WTC11 (cell line): ENCODE results near the gene PLPP7. TPM values are rescaled to one million over a fixed set of nuclear protein-coding genes. Genes with fewer than 3 reads are reported as not detected.

Experiments used
- ATAC-seq: fragments of 200-7000 bp; cut with Tn5 transposase; 2 replicates; pipeline ENCODE4 v1.10.0; 2021; ENCODE audit warnings: mild to moderate bottlenecking, moderate library complexity
- CTCF ChIA-PET: fragments of 300-600 bp; sonication (Branson Sonifier 250); formaldehyde crosslinking; loops from one replicate; lab custom pipeline; 2021; ENCODE audit warnings: antibody characterized with exemption; lab: Charles Lee
- POLR2A ChIA-PET: fragments of 350-600 bp; sonication (Branson Sonifier 250); formaldehyde crosslinking; loops from one replicate; lab custom pipeline; 2021; ENCODE audit warnings: antibody characterized with exemption; lab: Charles Lee
- DNase-seq: peaks from one replicate; pipeline ENCODE4 v3.0.0; 2021; ENCODE audit warnings: low spot score
- H3K27ac Mint-ChIP-seq: 2 replicates; pipeline ENCODE4 v1.8.0; 2021; ENCODE audit warnings: mixed read lengths
- H3K27me3 Mint-ChIP-seq: 2 replicates; pipeline ENCODE4 v1.8.0; 2021; ENCODE audit warnings: low read depth, mild to moderate bottlenecking, moderate library complexity, mixed read lengths
- H3K36me3 Mint-ChIP-seq: 2 replicates; pipeline ENCODE4 v1.8.0; 2021; ENCODE audit warnings: mixed read lengths
- H3K4me1 Mint-ChIP-seq: 2 replicates; pipeline ENCODE4 v1.8.0; 2022; ENCODE audit warnings: mixed read lengths
- H3K4me3 Mint-ChIP-seq: 2 replicates; pipeline ENCODE4 v1.8.0; 2021; ENCODE audit warnings: mild to moderate bottlenecking, moderate library complexity, mixed read lengths
- H3K9me3 Mint-ChIP-seq: 2 replicates; pipeline ENCODE4 v1.8.0; 2021; ENCODE audit warnings: mixed read lengths
- EMX1 ChIP-seq: fragments of 250-450 bp; sonication (Bioruptor Pico); IDR thresholded peaks from 2 replicates; pipeline ENCODE4 v1.8.0; 2021; ENCODE audit warnings: mild to moderate bottlenecking
- HMGA2 ChIP-seq: fragments of 250-450 bp; sonication (Bioruptor Pico); IDR thresholded peaks from 2 replicates; pipeline ENCODE4 v1.4.0; 2021; ENCODE audit warnings: mild to moderate bottlenecking, moderate library complexity
- IRF2 ChIP-seq: sonication (generic); formaldehyde crosslinking; IDR thresholded peaks from 2 replicates; pipeline ENCODE4 v1.8.0; 2022; ENCODE audit warnings: low read depth, missing genetic modification reagents, borderline replicate concordance
- JAZF1 ChIP-seq: fragments of 250-450 bp; sonication (Bioruptor Pico); IDR thresholded peaks from 2 replicates; pipeline ENCODE4 v1.9.0; 2021; ENCODE audit warnings: moderate library complexity, mild to moderate bottlenecking, inconsistent platforms
- SMAD3 ChIP-seq: sonication (generic); formaldehyde crosslinking; IDR thresholded peaks from 2 replicates; pipeline ENCODE4 v1.8.0; 2022; ENCODE audit warnings: missing genetic modification reagents, mild to moderate bottlenecking, borderline replicate concordance
- SOX15 ChIP-seq: fragments of 250-450 bp; sonication (Bioruptor Pico); IDR thresholded peaks from 2 replicates; pipeline ENCODE4 v1.9.0; 2021; ENCODE audit warnings: mild to moderate bottlenecking
- TEAD4 ChIP-seq: sonication (generic); formaldehyde crosslinking; IDR thresholded peaks from 2 replicates; pipeline ENCODE4 v1.8.0; 2022; ENCODE audit warnings: mild to moderate bottlenecking, missing genetic modification reagents
- TP53 ChIP-seq: sonication (generic); formaldehyde crosslinking; IDR thresholded peaks from 2 replicates; pipeline ENCODE4 v1.8.1; 2023; ENCODE audit warnings: mild to moderate bottlenecking, missing genetic modification reagents
- ZNF317 ChIP-seq: sonication (generic); formaldehyde crosslinking; IDR thresholded peaks from 2 replicates; pipeline ENCODE4 v1.8.1; 2023; ENCODE audit warnings: low read depth, mild to moderate bottlenecking, moderate library complexity, missing genetic modification reagents, borderline replicate concordance
- ZNF671 ChIP-seq: fragments of 250-450 bp; sonication (Bioruptor Pico); IDR thresholded peaks from 2 replicates; pipeline ENCODE4 v1.8.0; 2021; ENCODE audit warnings: mild to moderate bottlenecking
- total RNA-seq: library from RNA; stranded (reverse); gene quantifications from 3 replicates; pipeline ENCODE4 v1.2.3, GENCODE V29; 2021
- TF ChIP-seq, protein P1 (sequence below): sonication (generic); formaldehyde crosslinking; IDR thresholded peaks from 2 replicates; pipeline ENCODE4 v1.8.0; 2023; ENCODE audit warnings: missing genetic modification reagents, mild to moderate bottlenecking, borderline replicate concordance
- TF ChIP-seq, protein P2 (sequence below): fragments of 250-450 bp; sonication (Bioruptor Pico); IDR thresholded peaks from 2 replicates; pipeline ENCODE4 v1.9.0; 2021; ENCODE audit warnings: mild to moderate bottlenecking
- TF ChIP-seq, protein P3 (sequence below): sonication (generic); formaldehyde crosslinking; IDR thresholded peaks from 2 replicates; pipeline ENCODE4 v1.8.1; 2023; ENCODE audit warnings: mild to moderate bottlenecking, missing genetic modification reagents
- TF ChIP-seq, protein P4 (sequence below): fragments of 250-450 bp; sonication (Bioruptor Pico); IDR thresholded peaks from 2 replicates; pipeline ENCODE4 v2.1.2; 2022; ENCODE audit warnings: mild to moderate bottlenecking, moderate library complexity
- TF ChIP-seq, protein P5 (sequence below): fragments of 250-450 bp; sonication (Bioruptor Pico); IDR thresholded peaks from 2 replicates; pipeline ENCODE4 v1.9.0; 2021; ENCODE audit warnings: mild to moderate bottlenecking
- TF ChIP-seq, protein P6 (sequence below): fragments of 250-450 bp; sonication (Bioruptor Pico); conservative IDR thresholded peaks from 2 replicates; pipeline ENCODE4 v1.9.0; 2021; ENCODE audit warnings: mild to moderate bottlenecking

The PLPP7 gene
- total RNA-seq, 1 experiment from 2014 or later: 4.2 TPM

DNA sequence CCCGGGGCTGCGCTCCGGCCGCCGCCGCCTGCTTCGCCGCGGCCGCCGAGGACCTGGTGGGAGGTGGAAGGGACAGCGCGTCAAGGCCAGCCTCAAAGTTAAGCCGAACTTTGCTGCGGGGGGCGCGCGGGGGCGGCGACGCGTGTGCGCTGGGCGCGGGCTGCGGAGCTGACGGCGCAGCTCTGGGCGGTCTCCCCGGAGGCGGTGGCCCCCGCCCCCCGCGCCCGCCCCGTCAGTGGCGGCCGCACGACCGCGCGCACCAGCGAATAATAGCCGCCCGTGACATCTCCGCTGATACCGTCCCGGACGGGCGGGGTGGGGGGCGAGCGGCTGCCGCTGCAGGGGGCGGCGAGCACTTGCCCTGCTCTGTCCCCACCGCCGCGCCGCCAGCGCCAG, 12.6 kb upstream of the PLPP7 start (continued):
- TF ChIP-seq, protein P1, sequence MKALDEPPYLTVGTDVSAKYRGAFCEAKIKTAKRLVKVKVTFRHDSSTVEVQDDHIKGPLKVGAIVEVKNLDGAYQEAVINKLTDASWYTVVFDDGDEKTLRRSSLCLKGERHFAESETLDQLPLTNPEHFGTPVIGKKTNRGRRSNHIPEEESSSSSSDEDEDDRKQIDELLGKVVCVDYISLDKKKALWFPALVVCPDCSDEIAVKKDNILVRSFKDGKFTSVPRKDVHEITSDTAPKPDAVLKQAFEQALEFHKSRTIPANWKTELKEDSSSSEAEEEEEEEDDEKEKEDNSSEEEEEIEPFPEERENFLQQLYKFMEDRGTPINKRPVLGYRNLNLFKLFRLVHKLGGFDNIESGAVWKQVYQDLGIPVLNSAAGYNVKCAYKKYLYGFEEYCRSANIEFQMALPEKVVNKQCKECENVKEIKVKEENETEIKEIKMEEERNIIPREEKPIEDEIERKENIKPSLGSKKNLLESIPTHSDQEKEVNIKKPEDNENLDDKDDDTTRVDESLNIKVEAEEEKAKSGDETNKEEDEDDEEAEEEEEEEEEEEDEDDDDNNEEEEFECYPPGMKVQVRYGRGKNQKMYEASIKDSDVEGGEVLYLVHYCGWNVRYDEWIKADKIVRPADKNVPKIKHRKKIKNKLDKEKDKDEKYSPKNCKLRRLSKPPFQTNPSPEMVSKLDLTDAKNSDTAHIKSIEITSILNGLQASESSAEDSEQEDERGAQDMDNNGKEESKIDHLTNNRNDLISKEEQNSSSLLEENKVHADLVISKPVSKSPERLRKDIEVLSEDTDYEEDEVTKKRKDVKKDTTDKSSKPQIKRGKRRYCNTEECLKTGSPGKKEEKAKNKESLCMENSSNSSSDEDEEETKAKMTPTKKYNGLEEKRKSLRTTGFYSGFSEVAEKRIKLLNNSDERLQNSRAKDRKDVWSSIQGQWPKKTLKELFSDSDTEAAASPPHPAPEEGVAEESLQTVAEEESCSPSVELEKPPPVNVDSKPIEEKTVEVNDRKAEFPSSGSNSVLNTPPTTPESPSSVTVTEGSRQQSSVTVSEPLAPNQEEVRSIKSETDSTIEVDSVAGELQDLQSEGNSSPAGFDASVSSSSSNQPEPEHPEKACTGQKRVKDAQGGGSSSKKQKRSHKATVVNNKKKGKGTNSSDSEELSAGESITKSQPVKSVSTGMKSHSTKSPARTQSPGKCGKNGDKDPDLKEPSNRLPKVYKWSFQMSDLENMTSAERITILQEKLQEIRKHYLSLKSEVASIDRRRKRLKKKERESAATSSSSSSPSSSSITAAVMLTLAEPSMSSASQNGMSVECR: no peak
- TF ChIP-seq SOX15 (no peak), ZNF671 (CRISPR knock-in tag) (no peak)
- TF ChIP-seq, protein P2, sequence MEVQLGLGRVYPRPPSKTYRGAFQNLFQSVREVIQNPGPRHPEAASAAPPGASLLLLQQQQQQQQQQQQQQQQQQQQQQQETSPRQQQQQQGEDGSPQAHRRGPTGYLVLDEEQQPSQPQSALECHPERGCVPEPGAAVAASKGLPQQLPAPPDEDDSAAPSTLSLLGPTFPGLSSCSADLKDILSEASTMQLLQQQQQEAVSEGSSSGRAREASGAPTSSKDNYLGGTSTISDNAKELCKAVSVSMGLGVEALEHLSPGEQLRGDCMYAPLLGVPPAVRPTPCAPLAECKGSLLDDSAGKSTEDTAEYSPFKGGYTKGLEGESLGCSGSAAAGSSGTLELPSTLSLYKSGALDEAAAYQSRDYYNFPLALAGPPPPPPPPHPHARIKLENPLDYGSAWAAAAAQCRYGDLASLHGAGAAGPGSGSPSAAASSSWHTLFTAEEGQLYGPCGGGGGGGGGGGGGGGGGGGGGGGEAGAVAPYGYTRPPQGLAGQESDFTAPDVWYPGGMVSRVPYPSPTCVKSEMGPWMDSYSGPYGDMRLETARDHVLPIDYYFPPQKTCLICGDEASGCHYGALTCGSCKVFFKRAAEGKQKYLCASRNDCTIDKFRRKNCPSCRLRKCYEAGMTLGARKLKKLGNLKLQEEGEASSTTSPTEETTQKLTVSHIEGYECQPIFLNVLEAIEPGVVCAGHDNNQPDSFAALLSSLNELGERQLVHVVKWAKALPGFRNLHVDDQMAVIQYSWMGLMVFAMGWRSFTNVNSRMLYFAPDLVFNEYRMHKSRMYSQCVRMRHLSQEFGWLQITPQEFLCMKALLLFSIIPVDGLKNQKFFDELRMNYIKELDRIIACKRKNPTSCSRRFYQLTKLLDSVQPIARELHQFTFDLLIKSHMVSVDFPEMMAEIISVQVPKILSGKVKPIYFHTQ: no peak

DNA sequence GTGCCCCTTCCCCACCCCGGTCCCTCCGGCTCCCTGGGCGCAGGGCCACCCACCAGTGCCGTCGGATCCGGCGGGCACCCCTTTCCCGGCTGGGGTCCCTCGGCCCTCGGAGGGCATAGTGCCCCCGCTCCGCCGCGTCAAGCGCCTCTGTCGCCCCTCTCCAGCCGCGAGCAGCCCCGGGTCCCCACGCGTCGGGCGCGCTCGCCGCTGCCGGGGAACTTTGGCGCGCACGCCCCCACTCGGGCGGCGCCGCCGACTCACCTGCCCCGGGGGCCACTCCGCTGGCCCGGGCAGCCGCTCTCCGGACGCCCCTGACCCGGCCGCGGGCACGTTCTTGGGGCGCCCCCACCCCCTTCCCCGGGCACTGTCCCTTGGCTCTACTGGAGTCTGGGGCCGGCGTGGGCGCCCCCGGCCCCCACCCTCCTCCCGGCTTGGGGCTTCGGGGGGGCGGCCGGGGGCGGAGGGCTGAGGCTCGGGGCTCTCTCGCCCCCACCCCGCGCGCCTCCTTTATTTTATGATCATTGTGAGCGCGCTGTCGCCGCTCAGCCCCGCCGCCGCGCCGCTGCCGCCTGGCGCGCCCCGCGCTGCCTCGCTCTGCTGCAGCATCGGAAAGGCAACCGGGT, 12.1 kb upstream of the PLPP7 start:
- no peak for ATAC-seq
- H3K27me3 Mint-ChIP-seq: peaks cover 30% of the 10 kb centered on the region
- peaks cover 27% of the 10 kb centered on the region for H3K4me1 Mint-ChIP-seq
- POLR2A ChIA-PET: no interaction called here
- CTCF ChIA-PET: interaction anchor here (1.4 to 1.9 kb wide), 3 partner anchors 11 to 59 kb away, joined by 6 to 14 read pairs (median 7); partner anchors contain the start of gene PLPP7
- H3K36me3 Mint-ChIP-seq: no peaks in the 10 kb centered on the region; the same call in 1 of the 2 replicates
- no peaks in the 10 kb centered on the region for H3K9me3 Mint-ChIP-seq
- H3K27ac Mint-ChIP-seq: no peak overlapping the region
- no peak for DNase-seq
- peak overlapping the region; percentile 16; the same call in 1 of the 2 replicates for H3K4me3 Mint-ChIP-seq
- no peak for TF ChIP-seq JAZF1
- TF ChIP-seq, protein P3, sequence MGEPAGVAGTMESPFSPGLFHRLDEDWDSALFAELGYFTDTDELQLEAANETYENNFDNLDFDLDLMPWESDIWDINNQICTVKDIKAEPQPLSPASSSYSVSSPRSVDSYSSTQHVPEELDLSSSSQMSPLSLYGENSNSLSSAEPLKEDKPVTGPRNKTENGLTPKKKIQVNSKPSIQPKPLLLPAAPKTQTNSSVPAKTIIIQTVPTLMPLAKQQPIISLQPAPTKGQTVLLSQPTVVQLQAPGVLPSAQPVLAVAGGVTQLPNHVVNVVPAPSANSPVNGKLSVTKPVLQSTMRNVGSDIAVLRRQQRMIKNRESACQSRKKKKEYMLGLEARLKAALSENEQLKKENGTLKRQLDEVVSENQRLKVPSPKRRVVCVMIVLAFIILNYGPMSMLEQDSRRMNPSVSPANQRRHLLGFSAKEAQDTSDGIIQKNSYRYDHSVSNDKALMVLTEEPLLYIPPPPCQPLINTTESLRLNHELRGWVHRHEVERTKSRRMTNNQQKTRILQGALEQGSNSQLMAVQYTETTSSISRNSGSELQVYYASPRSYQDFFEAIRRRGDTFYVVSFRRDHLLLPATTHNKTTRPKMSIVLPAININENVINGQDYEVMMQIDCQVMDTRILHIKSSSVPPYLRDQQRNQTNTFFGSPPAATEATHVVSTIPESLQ (CRISPR knock-in tag): no peak
- TF ChIP-seq, protein P4, sequence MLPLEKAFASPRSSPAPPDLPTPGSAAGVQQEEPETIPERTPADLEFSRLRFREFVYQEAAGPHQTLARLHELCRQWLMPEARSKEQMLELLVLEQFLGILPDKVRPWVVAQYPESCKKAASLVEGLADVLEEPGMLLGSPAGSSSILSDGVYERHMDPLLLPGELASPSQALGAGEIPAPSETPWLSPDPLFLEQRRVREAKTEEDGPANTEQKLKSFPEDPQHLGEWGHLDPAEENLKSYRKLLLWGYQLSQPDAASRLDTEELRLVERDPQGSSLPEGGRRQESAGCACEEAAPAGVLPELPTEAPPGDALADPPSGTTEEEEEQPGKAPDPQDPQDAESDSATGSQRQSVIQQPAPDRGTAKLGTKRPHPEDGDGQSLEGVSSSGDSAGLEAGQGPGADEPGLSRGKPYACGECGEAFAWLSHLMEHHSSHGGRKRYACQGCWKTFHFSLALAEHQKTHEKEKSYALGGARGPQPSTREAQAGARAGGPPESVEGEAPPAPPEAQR (CRISPR knock-in tag): no peak
- TF ChIP-seq HMGA2 (CRISPR knock-in tag): no peak
- no peak for TF ChIP-seq TP53
- TF ChIP-seq EMX1: no peak
- no peak for TF ChIP-seq ZNF317
- no peak for TF ChIP-seq IRF2 (CRISPR knock-in tag)
- TF ChIP-seq, protein P5, sequence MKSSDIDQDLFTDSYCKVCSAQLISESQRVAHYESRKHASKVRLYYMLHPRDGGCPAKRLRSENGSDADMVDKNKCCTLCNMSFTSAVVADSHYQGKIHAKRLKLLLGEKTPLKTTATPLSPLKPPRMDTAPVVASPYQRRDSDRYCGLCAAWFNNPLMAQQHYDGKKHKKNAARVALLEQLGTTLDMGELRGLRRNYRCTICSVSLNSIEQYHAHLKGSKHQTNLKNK (CRISPR knock-in tag): no peak
- 0 out of 2 replicates have a peak, but pooled peaks have one; percentile 13 for TF ChIP-seq TEAD4 (CRISPR knock-in tag)
- TF ChIP-seq, protein P6, sequence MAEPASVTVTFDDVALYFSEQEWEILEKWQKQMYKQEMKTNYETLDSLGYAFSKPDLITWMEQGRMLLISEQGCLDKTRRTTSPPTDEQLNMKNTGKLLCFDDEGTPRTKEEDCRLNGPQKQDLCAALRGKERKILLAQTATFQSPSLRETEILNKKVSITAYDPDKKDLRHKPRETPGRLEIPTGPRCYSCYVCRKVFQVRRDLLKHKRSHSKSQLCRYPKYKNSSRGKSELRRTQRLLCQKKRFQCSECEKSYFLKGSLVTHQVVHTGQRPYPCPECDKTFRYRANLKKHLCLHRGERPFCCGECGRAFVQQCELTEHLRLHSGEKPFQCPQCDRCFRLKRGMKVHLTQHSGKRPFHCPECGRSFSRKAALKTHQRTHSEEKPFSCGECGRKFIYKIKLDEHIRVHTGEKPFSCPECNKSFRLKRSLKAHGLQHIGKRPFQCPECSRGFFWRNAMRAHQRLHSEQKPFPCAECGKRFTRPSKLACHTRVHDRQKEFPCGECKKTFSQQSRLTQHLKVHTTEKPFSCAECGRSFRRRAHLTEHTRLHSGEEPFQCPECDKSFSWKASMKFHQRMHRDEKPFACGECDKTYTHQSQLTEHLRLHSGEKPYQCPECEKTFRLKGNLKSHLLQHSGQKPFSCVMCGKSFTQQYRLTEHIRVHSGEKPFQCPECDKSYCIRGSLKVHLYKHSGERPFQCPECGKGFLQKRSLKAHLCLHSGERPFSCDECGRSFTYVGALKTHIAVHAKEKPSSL (CRISPR knock-in tag): no peak
- TF ChIP-seq, protein P1: 0 out of 2 replicates have a peak, but pooled peaks have one; percentile 37
- no peak for TF ChIP-seq SMAD3 (CRISPR knock-in tag)
